Breast epithelium (tissue), 3 donors: ENCODE results near the gene OSMR.

ENCODE experiments used
- POLR2A ChIP-seq: fragments of 450-650 bp; IDR thresholded peaks from one replicate; pipeline ENCODE4 v1.6.1; 2016; ENCODE audit warnings: antibody characterized with exemption, mild to moderate bottlenecking, moderate library complexity
- POLR2AphosphoS5 ChIP-seq, 3 donors: sonication (generic); formaldehyde crosslinking; IDR thresholded peaks; one replicate each; pipeline ENCODE4 v1.6.1; 2017; ENCODE audit warnings: antibody characterized with exemption in 3 of 3
- TF ChIP-seq, protein P1 (sequence below), 3 donors: fragments of 450-650 bp; IDR thresholded peaks; one replicate each; pipeline ENCODE4 v1.5.1; 2016 to 2017; ENCODE audit warnings: antibody characterized with exemption in 3 of 3, mild to moderate bottlenecking in 3 of 3, moderate library complexity in 3 of 3

DNA sequence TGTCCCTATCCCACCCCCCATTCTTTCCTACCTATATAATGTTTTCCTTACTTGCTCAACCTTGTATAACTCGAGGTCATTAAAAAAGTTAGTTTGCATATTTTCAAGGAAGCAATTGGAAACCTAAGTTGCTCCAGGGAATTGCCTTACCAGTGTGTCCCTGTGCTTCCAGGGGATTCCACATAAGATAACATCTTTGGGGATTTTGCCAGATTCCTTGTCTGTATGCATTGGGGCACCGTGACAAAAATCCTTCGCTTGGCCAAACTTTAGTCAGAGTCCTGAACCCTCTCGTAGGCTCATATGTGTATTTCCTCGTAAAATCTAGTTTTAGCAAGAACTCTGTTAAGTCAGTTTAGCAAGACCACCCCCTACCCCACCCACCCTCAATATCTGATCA is 14.7 kb upstream of the OSMR start:
- no peak for TF ChIP-seq POLR2A
- TF ChIP-seq, protein P1, sequence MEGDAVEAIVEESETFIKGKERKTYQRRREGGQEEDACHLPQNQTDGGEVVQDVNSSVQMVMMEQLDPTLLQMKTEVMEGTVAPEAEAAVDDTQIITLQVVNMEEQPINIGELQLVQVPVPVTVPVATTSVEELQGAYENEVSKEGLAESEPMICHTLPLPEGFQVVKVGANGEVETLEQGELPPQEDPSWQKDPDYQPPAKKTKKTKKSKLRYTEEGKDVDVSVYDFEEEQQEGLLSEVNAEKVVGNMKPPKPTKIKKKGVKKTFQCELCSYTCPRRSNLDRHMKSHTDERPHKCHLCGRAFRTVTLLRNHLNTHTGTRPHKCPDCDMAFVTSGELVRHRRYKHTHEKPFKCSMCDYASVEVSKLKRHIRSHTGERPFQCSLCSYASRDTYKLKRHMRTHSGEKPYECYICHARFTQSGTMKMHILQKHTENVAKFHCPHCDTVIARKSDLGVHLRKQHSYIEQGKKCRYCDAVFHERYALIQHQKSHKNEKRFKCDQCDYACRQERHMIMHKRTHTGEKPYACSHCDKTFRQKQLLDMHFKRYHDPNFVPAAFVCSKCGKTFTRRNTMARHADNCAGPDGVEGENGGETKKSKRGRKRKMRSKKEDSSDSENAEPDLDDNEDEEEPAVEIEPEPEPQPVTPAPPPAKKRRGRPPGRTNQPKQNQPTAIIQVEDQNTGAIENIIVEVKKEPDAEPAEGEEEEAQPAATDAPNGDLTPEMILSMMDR (IDR thresholded peaks at IDR 0.05) = no peak
- no peak for TF ChIP-seq POLR2AphosphoS5 (IDR thresholded peaks at IDR 0.05)
